GM03348 (cell line): ENCODE data around the gene ATG3.
"Not testable (repeated sequence)": the region's sequence is repeated elsewhere in the genome, so short reads cannot be mapped to it uniquely, and the experiment has no call there.

Experiments used
- DNase-seq: peaks from one replicate; pipeline ENCODE4 v3.0.0; 2012; ENCODE audit warnings: low spot score

ATG3 gene

GRCh38 chr3:112498914-112499711, 62.6 kb downstream of the ATG3 start, which contains the start of gene BTLA:
TSS of gene BTLA (minus strand) at chr3:112499472. CDS start at chr3:112499358, 114 bp downstream.
- no peak for DNase-seq

GRCh38 chr3:112497897-112498548, 63.7 kb downstream of the ATG3 start:
- no peak for DNase-seq

- no peak for DNase-seq
Observed at GRCh38 chr3:112496366-112497067, 65.2 kb downstream of the ATG3 start.

GRCh38 chr3:112494448-112494767, 67.4 kb downstream of the ATG3 start:
- not testable (repeated sequence) for DNase-seq

- DNase-seq = no peak
Observed at GRCh38 chr3:112492124-112492523, 69.6 kb downstream of the ATG3 start.

- DNase-seq = no peak
Observed at GRCh38 chr3:112491373-112491772, 70.4 kb downstream of the ATG3 start.

- DNase-seq = no peak
Observed at GRCh38 chr3:112489674-112490479, 71.9 kb downstream of the ATG3 start.

GRCh38 chr3:112486811-112487505, 74.8 kb downstream of the ATG3 start:
- no peak for DNase-seq

GRCh38 chr3:112484352-112484751, 77.4 kb downstream of the ATG3 start:
- DNase-seq = no peak

GRCh38 chr3:112482675-112483074, 79.1 kb downstream of the ATG3 start:
- no peak for DNase-seq
